GM21447 (cell line): ENCODE results near the gene RAB4B.
"Not testable (repeated sequence)": the region's sequence is repeated elsewhere in the genome, so short reads cannot be mapped to it uniquely, and the experiment has no call there.

Experiments
- ATAC-seq: cut with Tn5 transposase; IDR thresholded peaks from one replicate; pipeline ENCODE4 v1.9.1; 2021; ENCODE audit not compliant: unreplicated experiment

Gene RAB4B

DNA sequence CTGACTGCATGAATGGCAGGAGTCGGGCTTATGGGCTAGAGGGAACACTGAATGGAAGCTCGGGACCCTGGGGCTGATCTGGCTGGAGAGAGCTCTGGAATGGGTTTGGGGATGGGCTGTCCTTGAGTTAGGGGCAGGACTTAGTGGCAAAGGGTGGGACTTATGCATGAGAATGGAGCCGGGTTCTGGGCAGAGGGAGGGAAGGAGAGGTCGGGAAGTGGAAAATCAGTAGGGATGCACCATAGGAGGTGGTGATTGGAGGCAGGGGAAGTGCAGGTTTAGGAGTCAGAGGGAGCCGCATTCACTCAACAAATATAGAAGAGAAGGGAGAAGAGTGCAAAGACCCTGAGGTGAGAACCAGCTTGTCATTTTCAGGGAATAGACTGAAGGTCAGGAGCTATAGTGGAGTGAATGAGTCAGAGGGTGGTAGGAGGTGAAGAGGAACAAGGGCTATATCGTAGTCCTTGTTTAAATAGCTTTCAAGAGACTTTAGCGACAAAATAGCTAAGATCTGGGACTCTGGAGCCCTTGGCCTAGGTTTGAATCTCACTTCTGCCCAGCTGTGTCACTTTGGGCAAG is 748 bp downstream of the RAB4B start:
- ATAC-seq, result no peak

DNA sequence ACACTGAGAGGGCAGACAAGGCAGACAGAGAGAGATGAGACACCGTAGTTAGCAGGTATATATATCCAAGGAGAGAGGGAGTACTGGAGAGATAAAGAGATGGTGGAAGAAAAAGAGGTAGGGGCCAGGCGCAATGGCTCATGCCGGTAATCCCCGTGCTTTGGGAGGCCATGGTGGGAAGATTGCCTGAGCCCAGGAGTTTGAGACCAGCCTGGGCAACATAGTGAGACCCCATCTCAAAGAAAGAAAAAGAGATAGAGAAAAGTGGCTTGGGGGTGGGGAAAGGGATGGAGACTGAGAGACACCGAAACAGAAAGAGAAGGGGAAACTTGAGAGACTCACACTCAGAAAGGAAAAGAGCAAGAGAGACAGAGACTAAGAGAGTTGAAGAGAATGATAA is 2.5 kb downstream of the RAB4B start:
- ATAC-seq, result no peak

DNA sequence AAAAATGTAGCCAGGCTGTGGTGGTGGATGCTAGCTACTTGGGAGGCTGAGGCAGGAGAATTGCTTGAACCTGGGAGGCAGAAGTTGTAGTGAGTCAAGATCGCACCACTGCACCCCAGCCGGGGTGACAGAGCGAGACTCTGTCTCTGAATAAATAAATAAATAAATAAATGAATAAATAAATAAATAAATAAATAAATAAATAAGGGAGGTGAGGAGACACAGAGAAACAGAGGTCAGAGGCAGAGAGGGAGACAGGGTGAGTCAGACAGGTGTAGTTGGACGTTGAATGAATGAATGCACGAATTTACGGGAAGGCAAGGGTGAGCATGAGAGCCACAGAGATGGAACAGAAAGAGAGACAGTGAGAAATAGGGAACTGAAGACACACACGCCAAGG is 3.1 kb downstream of the RAB4B start:
- ATAC-seq, result no peak

DNA sequence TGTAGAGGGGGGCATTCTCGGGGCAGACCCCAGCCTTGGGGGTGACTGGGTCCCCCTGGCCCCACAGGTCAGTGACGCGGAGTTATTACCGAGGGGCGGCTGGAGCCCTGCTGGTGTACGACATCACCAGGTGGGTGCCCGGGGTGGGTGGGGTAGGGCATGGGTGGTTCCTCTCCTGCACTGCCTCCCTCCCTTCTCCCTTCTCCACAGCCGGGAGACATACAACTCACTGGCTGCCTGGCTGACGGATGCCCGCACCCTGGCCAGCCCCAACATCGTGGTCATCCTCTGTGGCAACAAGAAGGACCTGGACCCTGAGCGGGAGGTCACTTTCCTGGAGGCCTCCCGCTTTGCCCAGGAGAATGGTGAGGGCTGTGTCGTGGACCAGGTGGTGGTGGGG is 5.7 kb downstream of the RAB4B start:
- ATAC-seq, result no peak

GRCh38 chr19:40784146-40784545 is 6.1 kb downstream of the RAB4B start:
- not testable (repeated sequence) for ATAC-seq

GRCh38 chr19:40785526-40785925 is 7.5 kb downstream of the RAB4B start:
- ATAC-seq, result no peak

- ATAC-seq, result no peak
These were observed 8.3 kb downstream of the RAB4B start for GRCh38 chr19:40786060-40787037.

- no peak for ATAC-seq
These were observed 13.3 kb downstream of the RAB4B start for GRCh38 chr19:40791349-40791748.

GRCh38 chr19:40791996-40792395 is 13.9 kb downstream of the RAB4B start:
- no peak for ATAC-seq

- ATAC-seq, result no peak
These were observed 19.3 kb downstream of the RAB4B start for GRCh38 chr19:40797166-40797962.

GRCh38 chr19:40797963-40798682 is 20.1 kb downstream of the RAB4B start:
- ATAC-seq, result peak; percentile 31

- peak; percentile 66 for ATAC-seq
These were observed 20.9 kb downstream of the RAB4B start, which contains the start of gene EGLN2 for GRCh38 chr19:40798683-40799557. Gene EGLN2 (plus strand): TSS chr19:40799191. CDS start chr19:40800573, 1,382 bp downstream.

GRCh38 chr19:40799558-40800338 is 21.7 kb downstream of the RAB4B start:
- no peak for ATAC-seq

GRCh38 chr19:40800339-40800996 is 22.4 kb downstream of the RAB4B start:
- ATAC-seq, result no peak

DNA sequence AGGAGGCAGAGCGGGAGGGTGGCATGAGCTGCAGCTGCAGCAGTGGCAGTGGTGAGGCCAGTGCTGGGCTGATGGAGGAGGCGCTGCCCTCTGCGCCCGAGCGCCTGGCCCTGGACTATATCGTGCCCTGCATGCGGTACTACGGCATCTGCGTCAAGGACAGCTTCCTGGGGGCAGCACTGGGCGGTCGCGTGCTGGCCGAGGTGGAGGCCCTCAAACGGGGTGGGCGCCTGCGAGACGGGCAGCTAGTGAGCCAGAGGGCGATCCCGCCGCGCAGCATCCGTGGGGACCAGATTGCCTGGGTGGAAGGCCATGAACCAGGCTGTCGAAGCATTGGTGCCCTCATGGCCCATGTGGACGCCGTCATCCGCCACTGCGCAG is 22.9 kb downstream of the RAB4B start:
- no peak for ATAC-seq

DNA sequence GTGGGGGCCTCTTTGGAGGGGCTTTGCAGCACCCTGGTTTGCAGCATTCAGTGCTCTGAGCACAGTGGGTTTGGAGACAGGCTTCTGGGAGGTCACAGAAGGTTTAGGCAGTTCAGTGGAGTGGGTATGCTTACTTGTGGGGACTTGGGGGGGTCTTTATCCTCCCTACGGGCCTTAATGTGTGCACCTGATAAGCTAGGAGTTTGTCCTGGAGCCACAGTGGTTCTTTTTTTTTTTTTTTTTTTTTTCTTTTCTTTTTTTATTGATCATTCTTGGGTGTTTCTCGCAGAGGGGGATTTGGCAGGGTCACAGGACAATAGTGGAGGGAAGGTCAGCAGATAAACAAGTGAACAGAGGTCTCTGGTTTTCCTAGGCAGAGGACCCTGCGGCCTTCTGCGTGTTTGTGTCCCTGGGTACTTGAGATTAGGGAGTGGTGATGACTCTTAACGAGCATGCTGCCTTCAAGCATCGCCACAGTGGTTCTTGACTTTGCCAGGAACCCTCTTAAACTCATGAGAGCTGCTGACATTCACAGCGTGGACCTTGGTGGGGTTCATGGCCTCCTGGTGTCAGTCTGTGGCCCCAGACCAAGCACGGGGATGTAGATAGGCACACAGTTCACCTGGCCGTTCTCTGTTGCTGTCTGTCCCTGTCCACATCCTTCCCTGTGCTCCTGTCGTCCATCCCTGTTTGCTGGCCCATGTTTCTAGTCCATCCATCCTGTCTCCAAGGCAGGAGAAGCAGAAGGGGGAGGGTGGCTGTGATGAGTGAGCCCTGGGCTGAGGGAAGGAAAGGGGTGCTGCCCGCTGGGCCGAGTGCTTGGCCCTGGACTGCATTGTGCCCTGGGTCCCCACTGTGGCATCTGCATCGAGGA is 23.6 kb downstream of the RAB4B start:
- no peak for ATAC-seq

GRCh38 chr19:40802300-40803169 is 24.5 kb downstream of the RAB4B start:
- no peak for ATAC-seq
